Left cardiac atrium (tissue), 4 donors: ENCODE data around the gene CYP1A2. TPM values are rescaled to one million over a fixed set of nuclear protein-coding genes. Genes with fewer than 3 reads are reported as not detected.
"Not testable (repeated sequence)": the region's sequence is repeated elsewhere in the genome, so short reads cannot be mapped to it uniquely, and the experiment has no call there.

Experiments used
- ATAC-seq, 2 donors: fragments of 200-7000 bp; cut with Tn5 transposase; one replicate each; pipeline ENCODE4 v1.9.1; 2020; ENCODE audit warnings: mild to moderate bottlenecking in 2 of 2, moderate library complexity in 2 of 2
- DNase-seq: peaks from one replicate; pipeline ENCODE4 v3.0.0-alpha.2; 2020
- intact Hi-C, 2 donors: fragments of 100-400 bp; cut with DNase I; formaldehyde crosslinking; loops; one replicate each; pipeline versions ENCODE4 v1.14.1 to v1.15.1; 2022 to 2023
- total RNA-seq, 2 donors: library from RNA; stranded (reverse); fragmentation: NEBNext Ultra II Directional; extraction: Animal tissue kit (Norgen Biotek cat#: 25700); gene quantifications; one replicate each; pipeline ENCODE4 v1.2.1, GENCODE V29; 2021
- donor health status: DM: no; HTN: yes; CAD: no.
- donor health status: DM: no; HTN: yes; CAD: no; lungs with severe emphysema.
- donor health status: DM: yes; HTN: yes; CAD: no.
- donor health status: Dilated cardiomyopathy.

Gene CYP1A2
- total RNA-seq, 2 donors from 2014 or later: 0.12 TPM; not detected in 1

GRCh38 chr15:74732846-74733245 is 15.8 kb upstream of the CYP1A2 start:
- ATAC-seq: no peak
- intact Hi-C loops: no loop called here
- no peak for DNase-seq

DNA sequence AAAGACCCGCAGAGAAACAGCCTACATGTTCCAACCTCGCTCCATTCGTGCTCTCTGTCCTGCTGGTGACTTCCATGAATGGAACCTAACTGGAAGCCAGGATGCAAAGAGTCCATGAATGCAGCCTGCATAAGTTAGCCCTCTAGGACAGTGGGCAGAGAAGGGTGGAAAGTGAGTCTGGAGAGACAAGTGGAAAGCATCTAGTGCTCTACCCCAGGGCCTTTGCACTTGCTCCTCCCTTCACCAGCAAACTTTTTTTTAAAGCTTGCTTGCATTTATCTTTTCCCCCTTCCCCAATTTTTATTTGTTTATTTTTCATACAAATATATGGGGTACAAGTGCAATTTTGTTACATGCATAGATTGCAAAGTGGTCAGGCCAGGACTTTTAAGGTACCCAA is 15.4 kb upstream of the CYP1A2 start:
- no peak for DNase-seq
- ATAC-seq: no peak
- intact Hi-C loops: no loop called here

GRCh38 chr15:74735305-74735704 is 13.3 kb upstream of the CYP1A2 start:
- DNase-seq (no peak), ATAC-seq (no peak)
- intact Hi-C loops: no loop called here

DNA sequence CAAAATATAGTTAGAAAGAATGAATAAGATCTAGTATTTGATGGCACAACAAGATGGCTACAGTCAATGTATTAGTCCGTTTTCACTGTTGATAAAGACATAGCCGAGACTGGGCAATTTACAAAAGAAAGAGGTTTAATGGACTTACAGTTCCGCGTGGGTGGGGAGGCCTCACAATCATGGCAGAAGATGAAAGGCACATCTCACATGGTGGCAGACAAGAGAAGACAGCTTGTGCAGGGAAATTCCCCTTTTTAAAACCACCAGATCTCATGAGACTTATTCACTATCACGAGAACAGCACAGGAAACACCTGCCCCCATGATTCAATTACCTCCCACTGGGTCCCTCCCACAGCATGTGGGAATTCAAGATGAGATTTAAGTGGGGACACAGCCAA is 10.4 kb upstream of the CYP1A2 start:
- ATAC-seq, DNase-seq, intact Hi-C loops: not testable (repeated sequence)

DNA sequence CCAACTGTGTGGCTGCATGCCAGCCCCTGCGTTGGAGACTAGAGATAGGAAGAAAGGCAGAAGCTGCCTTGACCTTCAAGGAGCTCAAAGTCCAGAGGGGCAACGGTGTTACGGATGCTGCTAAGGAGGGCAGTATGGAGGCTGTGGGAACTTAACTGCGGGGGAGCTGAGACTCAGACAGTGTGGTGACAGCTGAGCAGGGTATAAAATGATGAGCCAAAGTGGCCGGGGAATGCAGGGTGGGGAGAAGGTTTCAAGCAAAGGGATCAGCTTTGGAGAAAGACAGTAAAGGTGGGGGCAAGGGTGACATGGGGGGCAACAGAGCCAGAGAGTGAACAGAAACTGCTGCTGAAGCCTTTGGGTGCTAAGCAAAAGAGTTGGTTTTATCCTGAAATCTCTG is 6.2 kb upstream of the CYP1A2 start:
- intact Hi-C loops: no loop called here
- no peak for ATAC-seq
- no peak for DNase-seq

DNA sequence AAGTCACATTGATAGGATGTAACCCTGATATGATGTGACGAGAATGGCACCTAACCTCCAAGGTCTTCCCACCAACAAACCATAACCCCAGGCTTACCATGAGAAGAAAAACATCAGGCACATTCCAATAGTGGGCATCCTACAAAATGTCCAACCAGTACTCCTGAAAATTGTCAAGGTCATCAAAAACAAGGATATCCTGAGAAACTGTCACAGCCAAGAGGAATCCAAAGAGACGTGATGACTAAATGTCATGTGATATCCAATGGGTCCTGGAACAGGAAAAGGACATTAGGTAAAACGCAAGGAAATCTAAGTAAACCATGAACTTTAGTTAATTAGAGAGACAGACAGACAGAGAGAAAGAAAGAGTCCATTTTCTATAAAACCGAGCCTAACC is 2.3 kb upstream of the CYP1A2 start:
- intact Hi-C loops: no loop called here
- ATAC-seq: no peak
- DNase-seq: no peak

GRCh38 chr15:74749832-74750231 is 1.2 kb downstream of the CYP1A2 start:
- intact Hi-C loops: no loop called here
- no peak for ATAC-seq

DNA sequence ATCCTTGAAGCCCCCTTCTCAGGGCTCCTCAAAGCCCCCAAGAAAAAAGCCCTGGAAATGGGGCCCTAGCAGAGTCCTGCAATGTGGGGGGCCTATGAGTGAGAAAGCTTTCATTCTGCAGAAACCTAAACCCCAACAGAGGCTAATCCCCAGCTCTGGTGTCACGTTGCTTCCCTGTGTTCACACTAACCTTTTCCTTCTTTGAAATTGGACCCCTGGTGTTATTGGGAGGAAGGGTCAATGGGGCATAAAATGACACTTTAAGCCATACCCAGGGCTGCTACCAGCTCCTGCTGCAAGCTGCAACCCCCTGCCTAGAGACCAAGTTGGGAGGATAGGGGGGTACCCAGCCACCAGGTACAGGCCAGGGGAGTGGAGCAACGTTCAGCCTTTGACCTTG is 2.1 kb downstream of the CYP1A2 start:
- ATAC-seq: no peak
- intact Hi-C loops: no loop called here
- no peak for DNase-seq

More at GRCh38 chr15:74749832-74750231, 1.2 kb downstream of the CYP1A2 start:
- no peak for DNase-seq

DNA sequence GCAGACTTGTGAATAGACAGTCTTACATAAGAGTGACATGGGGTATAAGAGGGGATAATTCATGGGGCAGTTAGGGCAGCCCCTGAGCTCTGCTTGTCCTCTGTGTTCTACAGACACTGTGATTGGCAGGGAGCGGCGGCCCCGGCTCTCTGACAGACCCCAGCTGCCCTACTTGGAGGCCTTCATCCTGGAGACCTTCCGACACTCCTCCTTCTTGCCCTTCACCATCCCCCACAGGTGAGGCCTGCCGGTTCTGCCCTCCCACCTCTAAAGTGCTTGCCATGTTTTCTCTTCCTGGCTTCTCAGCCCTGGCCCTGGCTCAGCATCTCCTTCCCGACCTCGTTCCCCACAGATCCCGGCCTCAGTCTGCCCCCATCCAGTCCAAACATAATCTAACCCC is 3.4 kb downstream of the CYP1A2 start:
- intact Hi-C loops: no loop called here
- ATAC-seq: no peak
- DNase-seq: no peak

GRCh38 chr15:74752531-74752930 is 3.9 kb downstream of the CYP1A2 start:
- no peak for DNase-seq
- ATAC-seq: no peak
- intact Hi-C loops: no loop called here

GRCh38 chr15:74754593-74755215 is 6.1 kb downstream of the CYP1A2 start:
- ATAC-seq (no peak), DNase-seq (no peak)
- intact Hi-C loops: no loop called here

DNA sequence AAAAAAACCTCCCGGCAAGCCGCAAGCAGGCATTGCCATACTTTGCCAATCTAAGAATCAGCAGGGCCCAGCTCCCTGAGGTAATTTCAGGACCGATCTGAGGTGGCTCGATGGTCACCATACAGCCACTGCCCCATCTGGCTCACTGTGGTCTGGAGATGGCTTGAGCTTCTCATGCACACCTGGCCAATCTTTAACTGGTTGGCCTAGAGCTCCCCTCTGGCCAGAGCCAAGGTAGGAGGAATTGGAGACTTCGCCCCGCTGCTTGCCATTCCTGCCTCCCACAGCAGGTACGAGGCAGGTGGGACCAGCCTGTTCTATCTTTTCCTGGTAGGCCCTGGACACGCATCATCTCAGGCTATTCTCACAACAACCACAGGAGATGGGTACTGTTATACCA is 10.1 kb downstream of the CYP1A2 start:
- ATAC-seq: no peak
- DNase-seq: no peak
- intact Hi-C loops: no loop called here

GRCh38 chr15:74762791-74763150 is 14.1 kb downstream of the CYP1A2 start:
- intact Hi-C loops: loop anchor here in 1 of 2 donors (10.0 kb wide), 1 partner anchor 388 kb away; no protein-coding TSS in a partner anchor
- peak in 1 of 2 donors; percentile 16 for ATAC-seq

GRCh38 chr15:74763416-74763815 is 14.8 kb downstream of the CYP1A2 start:
- ATAC-seq (no peak), DNase-seq (no peak)
- intact Hi-C loops: loop anchor here in 1 of 2 donors (10.0 kb wide), 1 partner anchor 389 kb away; no protein-coding TSS in a partner anchor

More at GRCh38 chr15:74762791-74763150, 14.1 kb downstream of the CYP1A2 start:
- DNase-seq: no peak

- DNase-seq (no peak), ATAC-seq (no peak)
- intact Hi-C loops: loop anchor here (2.0 to 10.0 kb wide), 3 partner anchors 131 to 393 kb away; no protein-coding TSS in a partner anchor
These were observed 18.8 kb downstream of the CYP1A2 start for GRCh38 chr15:74767167-74768098.

DNA sequence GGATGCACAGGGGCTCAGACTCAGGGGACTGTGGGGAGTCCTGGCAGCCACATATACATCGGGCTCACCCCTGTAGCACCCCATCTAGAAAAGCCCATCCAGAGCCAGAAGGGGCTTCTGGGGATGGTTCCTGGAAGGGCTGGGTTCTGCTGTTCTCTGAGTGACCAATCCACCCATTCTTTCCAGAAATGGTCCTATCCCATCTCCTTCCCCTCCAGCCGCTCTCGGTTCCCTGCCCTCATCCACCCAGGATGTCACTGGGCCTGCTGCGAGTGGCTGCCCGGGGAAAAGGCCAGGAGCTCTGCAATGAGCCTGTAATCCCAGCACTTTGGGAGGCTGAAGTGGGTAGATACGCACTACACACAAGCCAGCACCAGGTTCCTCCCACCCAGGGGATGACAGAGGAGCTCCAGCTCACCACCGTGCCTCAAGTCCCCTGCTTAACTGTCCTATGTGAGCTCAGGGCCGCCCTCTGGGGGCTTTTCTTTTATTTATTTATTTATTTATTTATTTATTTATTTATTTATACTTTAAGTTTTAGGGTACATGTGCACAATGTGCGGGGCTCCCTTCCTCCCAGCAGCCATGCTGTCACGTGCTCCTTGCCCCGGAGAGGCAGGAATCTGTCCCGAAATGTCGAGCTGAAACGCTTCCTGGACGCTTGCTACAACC is 19.6 kb downstream of the CYP1A2 start:
- no peak for ATAC-seq
- DNase-seq: no peak
- intact Hi-C loops: loop anchor here (2.0 to 10.0 kb wide), 3 partner anchors 131 to 393 kb away; no protein-coding TSS in a partner anchor

DNA sequence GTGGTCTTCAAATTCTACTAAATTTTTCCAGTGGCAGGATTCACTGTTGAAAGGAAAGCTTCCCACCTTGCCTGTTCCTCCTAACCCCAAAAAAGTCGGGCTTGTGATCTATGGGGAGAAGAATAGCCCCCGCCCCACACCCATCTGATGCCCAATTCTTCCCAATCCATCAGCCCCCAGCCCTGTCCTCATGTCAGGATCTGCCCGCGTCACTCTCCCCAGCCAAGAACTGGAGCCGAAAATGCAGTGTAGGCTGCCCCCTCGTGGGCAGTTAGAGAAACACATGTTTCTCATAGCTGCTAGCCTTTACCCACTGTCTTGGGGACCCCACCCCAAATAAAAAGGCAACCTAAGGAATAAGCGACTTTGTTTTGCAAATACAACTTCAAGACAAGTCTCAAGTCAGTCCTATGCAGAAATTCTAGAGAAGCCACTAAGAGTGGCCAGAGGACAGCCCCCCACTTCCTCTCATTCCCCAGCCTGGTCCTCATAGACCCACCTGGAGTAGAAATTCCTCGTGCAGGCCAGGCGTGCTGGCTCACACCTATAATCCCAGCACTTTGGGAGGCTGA is 20.2 kb downstream of the CYP1A2 start:
- intact Hi-C loops: loop anchor here (2.0 to 10.0 kb wide), 3 partner anchors 132 to 394 kb away; no protein-coding TSS in a partner anchor
- ATAC-seq (peak; percentile 55), DNase-seq (peak; percentile 67)

- DNase-seq (no peak), ATAC-seq (no peak)
- intact Hi-C loops: loop anchor here (2.0 to 10.0 kb wide), 6 partner anchors 65 to 395 kb away; no protein-coding TSS in a partner anchor
These were observed 20.9 kb downstream of the CYP1A2 start for GRCh38 chr15:74769463-74770025.
